GM21737 (cell line): ENCODE measurements around the gene ENTHD1.

Experiments
- ATAC-seq: cut with Tn5 transposase; IDR thresholded peaks from one replicate; pipeline ENCODE4 v1.9.1; 2021; ENCODE audit warnings: mild to moderate bottlenecking, moderate library complexity; ENCODE audit not compliant: unreplicated experiment

ENTHD1 gene

DNA sequence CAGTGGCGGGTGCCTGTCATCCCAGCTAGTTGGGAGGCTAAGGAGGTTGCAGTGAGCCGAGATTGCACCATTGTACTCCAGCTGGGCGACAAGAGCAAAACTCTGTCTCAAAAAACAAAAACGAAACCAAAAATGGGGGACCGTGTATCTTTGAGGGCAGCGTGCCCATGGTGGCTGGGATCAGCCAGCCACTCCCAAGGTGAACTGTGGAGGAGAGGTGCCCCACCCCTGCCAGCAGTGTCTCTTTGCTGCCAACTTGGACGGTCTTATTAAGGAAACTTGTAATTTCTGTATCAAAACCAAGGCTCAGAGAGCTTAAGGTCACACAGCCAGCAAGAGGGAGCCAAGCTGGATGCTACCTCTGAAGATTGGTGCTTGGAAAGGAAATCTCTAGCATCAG, 175.4 kb downstream of the ENTHD1 start:
- no peak for ATAC-seq

DNA sequence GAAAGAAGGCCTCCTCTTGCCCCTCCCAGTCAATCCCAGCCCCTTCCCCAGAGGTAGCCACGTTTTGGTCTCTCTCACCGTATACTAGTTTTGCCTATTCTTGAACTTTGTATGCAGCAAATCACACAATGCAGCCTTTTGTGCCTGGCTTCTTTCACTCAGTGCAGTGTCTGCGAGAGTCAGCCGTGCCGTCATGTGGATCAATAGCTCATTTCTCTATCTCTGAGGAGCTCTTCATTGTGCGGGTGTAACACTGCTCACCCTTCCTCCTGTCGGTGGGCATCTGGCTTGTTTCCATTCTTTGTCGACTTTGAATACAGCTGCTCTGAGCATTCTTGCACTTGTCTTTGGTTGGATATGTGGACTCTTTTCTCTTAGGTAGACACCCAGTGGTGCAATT, 176.5 kb downstream of the ENTHD1 start:
- ATAC-seq = no peak

- ATAC-seq = no peak
These were observed 177.0 kb downstream of the ENTHD1 start for GRCh38 chr22:39716534-39716933.

DNA sequence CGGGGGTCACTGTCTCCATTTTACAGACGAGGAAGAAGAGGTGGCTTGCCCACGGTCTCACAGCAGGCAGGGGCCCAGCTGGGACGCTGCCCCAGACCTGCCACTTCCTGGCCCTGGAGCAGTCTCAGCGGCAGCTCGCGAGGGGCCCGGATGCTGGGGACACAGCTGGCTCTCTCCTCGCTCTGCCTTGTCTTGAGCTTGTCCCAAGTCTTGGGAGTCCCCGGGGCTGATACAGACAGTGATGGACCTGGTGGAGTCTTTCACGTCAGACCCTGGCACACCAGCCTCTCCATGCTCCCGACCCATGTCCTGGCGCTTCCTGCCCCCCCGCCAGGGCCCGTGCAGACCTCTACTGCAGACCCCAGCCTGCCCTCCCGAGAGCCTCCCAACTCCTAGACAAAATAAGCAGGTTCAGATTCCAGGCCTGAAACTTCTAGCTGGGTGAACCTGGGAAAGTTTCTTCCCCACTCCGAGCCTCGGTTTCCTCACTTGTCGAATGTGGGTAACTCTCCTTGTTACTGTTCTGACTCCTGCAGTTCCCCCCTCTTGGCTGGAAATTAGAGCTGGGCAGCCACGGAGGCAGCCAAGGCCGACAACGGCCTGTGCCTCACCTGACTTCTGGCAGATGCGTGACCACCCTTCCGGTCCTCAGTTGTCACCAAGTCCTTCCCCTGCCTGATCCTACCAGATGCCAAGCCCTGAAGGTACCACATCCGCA, 177.6 kb downstream of the ENTHD1 start:
- ATAC-seq = no peak

- ATAC-seq = no peak
These were observed 179.2 kb downstream of the ENTHD1 start for GRCh38 chr22:39714321-39714720.

DNA sequence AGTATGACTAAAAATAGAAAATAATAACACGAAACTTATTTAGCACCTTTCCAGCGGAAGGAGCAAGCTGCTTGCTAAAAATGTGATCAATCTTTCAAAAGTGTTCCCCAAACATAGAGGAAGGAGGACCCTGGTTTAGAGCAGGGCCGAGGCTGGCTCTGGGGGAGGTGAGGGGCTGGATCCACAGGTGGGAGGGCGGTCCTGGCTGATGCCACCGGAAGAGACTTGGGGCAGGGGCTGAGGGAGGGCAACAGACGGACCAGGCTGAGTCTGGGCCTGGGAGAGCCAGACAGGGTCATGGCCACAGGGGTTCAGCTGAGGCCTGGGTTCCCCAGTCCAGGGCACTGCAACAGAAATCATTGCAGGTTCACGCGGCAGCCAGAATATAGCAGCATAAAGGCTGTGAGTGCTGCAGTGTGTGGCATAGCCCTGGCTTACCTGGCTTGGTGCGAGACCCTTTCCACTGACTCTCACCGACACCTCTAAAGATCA, 179.7 kb downstream of the ENTHD1 start:
- no peak for ATAC-seq

DNA sequence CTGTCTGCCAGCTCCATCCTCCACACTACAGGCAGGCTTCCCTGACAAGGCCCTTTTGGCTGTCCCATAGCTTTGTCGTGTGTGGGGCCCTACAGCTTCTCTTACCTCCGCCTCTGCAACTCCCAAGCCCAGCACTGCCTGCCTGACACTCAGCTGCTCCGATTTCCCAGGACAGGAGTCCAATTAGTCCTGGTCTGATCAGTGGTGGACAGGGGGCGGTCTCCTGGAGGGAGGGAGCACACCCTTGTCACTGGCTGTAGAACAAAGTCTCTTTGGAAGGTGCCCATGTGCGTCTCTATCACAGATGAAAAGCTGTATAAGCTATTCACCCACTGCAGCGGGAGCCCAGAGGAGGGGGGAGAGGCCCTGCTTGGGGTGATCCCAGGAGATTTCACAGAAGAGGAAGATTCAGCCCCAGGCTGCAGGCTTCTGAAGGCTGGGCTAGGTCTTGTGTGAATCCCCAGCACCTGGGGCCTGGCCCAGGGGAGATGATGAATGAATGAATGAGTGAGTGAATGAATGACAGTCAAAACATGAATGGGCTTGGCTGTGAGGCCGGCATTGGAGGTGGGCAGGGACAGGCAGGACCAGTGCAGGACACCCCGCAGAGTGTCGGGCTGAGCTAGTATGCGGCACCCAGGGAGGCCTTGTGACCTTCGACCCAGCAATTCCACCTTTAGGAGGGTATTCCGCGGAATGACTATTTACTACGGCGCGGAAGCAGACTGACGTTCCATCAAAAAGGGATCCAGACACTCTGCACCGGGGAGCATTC, 180.6 kb downstream of the ENTHD1 start:
- no peak for ATAC-seq

DNA sequence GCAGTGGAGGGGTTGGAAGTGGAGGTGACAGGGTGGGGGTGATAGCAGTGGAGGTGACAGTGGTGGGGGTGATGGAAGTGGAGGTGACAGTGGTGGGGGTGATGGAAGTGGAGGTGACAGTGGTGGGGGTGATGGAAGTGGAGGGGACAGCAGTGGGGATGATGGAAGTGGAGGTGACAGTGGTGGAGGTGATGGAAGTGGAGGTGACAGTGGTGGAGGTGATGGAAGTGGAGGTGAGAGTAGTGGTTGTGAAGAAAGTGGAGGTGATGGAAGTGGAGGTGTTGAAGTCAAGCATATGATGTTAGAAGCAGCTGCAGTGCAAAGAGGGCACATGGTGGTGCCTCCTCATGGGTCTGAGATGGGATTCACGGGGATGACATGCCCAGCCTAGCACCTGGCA, 181.5 kb downstream of the ENTHD1 start:
- no peak for ATAC-seq

DNA sequence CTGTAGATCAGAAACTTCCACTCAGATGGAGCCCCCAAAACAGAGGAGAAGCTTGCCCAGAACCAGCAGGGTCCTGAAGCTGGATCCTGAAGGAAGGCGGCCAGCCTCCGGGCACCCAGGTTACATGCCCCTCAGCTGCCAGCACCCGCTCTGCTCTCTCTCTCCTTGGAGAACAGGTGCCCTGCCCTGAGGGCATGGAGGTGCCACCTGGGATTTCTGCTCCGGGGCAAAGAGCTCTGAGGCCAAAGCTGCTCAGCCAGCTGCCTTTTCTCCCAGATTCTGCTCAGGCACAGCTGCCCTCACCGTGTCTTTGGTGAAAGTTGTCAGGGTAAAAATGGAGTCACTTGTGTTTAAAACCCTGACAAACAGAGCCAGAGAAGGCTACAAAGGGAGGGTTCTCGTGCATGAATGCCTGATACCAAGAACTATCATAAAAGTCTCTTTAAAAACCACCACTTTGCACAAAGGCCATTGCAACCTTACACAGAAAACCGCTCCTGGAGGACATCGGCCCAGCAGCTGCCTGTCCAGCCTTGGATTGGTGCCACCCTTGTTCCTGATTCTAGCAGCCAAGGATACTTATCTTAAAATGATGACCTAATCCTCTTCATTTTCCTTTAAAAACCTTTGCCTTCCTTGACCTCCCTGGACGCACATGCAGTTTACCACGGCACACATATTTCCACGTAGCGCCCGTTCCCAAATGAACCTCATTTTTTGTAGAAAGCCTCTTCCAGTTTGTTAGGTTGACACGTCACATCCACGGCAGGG, 183.0 kb downstream of the ENTHD1 start:
- no peak for ATAC-seq

DNA sequence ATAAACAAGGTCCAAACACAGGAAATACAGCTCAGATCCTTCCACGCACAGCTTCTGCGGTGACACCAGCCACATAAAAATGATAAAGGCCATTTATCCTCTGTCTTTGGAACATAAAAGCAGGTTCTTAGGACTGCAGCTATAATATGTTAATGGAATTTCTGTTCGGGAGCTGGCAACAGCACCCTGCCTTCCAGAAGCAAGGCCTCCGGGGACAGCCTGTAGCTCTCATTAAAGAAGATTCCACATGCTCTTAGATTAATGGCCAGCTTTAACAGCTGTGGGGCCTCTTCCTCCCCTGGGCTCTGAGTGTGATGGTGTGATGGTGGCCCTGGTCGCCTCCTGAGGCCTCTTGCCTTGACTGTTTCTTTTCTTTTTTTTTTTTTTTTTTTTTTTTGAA, 185.7 kb downstream of the ENTHD1 start:
- no peak for ATAC-seq

DNA sequence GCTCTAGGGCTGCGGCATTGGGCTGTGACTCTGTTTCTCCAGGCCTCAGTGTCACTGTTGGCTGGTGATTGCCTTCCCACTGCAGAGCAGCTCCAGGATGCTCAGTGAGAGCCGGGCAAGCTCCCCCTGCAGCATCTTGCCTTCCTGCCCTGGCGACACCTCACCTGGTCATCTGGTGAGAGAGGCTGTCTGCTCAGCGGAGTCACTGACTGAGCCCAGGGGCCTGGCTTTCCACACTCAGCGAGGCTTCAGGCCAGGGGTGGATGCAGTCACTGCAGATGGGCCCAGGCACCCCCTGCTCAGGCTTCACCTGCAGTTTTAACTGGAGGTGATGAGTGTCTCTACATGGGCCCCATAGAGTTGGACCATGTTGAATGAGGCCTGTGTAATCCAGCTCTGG, 186.2 kb downstream of the ENTHD1 start:
- ATAC-seq = no peak

- ATAC-seq = no peak
These were observed 187.0 kb downstream of the ENTHD1 start for GRCh38 chr22:39706376-39707140.

DNA sequence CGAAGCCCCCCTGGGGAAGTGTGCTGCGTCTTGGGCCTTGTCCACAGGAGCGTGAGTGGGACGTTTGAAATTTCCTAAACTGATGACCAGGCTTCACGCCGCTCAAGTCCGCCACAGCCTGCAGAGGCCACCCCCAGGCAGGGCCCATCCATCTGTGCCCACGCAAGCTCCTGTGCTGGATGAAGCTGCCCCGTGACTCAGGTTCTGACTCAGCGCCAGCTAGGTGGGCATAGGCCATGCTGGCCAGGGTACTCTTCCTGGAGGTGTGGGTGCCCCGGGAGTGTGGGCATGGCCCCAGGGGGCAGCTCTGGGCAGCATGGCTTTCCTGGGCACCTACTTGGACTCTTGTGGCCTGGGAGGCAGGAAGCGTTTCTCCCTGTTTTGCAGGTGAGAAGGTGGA, 188.2 kb downstream of the ENTHD1 start:
- ATAC-seq = no peak

DNA sequence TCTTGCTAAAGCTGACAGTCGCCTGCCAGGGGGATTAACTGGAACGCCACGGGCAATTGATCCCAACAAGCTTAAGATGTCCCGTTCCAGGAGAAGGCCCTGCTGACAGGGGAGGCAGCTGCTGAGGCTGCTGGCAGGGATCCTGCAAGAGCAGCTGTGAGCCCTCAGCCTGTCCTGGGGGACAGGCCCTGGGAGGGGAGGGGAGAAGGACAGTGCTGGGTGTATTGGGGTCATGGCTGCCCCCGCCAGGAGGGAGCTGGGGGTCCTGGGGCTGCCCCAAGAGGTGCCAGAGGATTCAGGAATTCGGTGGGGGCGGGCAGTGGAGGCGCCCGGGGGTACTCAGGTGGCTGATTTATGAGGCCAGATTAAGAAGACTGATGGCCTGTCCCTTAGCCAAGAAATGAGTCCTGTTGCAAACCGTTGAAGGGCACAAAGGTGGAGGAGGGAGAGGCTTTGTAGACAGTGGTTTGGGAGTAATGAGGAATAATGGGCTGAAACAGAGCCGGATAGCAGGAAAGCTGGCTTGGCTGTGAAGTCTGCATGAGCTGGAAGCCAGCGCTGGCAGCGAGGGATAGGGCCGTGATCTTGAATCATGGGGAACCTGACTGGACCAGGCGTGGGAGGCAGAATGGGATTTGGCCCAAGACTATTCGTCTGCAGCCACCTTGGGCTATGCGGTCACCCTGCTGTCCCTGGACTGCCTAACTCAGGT, 189.5 kb downstream of the ENTHD1 start:
- ATAC-seq = no peak

GRCh38 chr22:39703091-39703490, 190.5 kb downstream of the ENTHD1 start:
- ATAC-seq = no peak

DNA sequence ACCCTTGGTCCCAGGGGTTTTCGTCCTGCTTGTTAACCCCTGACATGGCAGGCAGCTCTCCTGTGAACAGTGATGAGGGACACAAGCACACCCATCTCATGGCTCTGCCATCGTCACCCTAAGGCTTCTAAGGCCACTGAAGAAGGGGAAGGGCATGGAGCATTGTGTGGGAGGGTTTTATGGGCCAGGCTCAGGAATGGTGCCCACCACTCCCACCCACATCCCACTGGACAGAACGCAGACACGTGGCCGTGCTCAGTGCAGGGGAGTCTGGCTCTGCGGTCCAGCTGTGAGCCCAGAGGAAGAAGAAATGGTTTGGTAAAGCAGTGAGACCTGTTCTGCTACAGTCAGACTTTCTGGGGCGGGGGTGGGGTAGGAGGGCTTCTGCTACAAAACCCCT, 193.0 kb downstream of the ENTHD1 start:
- ATAC-seq = no peak

- ATAC-seq = no peak
These were observed 193.8 kb downstream of the ENTHD1 start for GRCh38 chr22:39699631-39700360.

DNA sequence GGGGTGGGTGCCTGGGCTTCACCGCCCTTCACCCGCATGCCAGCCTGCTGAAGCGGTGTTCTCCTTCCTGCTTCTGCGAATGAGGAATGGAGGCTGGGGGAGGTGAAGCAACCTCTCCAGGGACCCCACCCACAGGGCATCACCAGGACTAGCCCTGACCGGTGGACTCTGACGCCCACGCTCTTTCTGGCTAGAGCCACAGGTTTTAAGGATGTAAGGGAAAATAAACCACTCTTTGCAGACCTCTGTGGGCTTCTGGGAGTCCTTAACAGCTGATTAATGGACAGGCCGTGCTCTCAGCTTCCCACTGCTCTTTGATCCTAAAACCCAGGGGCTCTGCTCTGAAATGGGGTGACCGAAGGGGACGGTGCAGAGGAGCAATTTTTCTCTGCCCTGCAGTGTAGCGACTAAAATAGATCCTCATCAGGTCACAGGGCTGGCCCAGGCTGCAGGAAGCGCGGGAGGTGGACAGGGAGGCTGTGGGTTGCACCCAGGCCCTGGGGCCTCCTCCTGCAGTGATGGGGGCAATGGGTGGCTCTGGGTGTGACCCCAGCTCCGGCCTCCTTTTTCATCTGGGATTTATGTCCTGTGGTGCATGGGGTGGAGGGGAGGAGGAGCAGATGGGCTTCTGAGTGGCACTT, 195.7 kb downstream of the ENTHD1 start:
- ATAC-seq = no peak

GRCh38 chr22:39693943-39694500, 199.5 kb downstream of the ENTHD1 start:
- ATAC-seq = no peak
